ENCODE data around the gene KLHDC8B.
A peak's percentile ranks its signal among the peaks of the same experiment; 100 is the strongest.

Gene KLHDC8B

DNA sequence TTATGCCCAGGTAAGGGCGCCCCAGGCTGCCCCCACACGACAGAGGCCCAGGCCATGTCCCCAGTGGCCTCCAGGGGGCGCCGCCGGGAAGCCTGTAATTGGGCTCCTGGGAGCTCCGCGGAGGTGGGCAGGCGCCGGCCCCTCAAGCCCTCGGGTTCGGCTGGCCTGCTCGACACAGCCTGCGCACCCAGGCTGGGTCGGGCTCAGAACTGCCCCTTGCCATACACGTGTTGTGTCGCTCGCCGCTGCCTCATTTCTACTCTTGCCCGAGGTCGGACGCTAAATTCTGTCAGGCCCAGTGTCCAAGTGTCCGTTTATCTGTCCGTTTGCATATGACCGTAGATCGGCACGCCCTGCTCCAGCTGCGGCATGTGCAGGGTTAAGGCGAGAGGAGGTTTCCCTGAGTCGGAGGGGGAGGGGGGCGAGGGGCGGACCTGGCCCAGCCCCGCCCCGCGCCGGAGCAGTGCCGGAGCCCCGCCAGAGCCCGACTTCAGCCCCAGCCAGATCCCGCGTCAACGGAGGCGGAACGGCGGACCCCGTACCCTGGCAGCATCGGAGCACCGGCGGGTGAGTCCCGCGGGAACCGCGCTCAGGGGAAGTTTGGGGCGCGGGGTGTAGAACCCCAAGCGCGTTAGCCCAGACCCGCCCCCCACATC lies at the start of gene KLHDC8B:
KLHDC8B (plus strand) TSS at position 480 of the 656 bp plus-strand sequence. CDS start 1,172 bp downstream, outside the sequence.
- H3K27ac ChIP-seq, result peak within 1 kb of the TSS; percentile 70
- no peak for TF ChIP-seq ZFX (IDR thresholded peaks at IDR 0.05)
- TF ChIP-seq, protein P1, sequence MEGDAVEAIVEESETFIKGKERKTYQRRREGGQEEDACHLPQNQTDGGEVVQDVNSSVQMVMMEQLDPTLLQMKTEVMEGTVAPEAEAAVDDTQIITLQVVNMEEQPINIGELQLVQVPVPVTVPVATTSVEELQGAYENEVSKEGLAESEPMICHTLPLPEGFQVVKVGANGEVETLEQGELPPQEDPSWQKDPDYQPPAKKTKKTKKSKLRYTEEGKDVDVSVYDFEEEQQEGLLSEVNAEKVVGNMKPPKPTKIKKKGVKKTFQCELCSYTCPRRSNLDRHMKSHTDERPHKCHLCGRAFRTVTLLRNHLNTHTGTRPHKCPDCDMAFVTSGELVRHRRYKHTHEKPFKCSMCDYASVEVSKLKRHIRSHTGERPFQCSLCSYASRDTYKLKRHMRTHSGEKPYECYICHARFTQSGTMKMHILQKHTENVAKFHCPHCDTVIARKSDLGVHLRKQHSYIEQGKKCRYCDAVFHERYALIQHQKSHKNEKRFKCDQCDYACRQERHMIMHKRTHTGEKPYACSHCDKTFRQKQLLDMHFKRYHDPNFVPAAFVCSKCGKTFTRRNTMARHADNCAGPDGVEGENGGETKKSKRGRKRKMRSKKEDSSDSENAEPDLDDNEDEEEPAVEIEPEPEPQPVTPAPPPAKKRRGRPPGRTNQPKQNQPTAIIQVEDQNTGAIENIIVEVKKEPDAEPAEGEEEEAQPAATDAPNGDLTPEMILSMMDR (conservative IDR thresholded peaks at IDR 0.05), result peak; percentile 94

DNA sequence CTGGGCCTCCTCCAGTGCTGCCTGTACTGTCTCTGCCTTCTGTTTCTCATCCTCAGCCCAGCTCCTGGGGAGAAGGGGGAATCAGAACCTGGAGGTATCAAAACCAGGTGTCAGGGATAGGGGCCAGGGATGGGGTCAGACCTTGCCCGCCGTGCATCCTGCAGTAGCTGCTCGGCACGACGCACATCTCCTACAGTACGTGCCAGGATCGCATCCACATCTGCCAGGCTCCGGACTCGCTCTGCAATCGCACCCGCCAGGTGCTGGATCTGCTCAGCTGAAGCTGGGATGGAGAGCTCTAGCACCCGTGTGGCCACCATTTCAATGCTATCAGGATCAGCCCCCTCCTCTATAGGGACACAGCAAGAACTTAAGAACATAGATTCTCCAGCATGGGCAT lies 49.4 kb upstream of the KLHDC8B start:
- H3K27ac ChIP-seq, result no peak overlapping the region

DNA sequence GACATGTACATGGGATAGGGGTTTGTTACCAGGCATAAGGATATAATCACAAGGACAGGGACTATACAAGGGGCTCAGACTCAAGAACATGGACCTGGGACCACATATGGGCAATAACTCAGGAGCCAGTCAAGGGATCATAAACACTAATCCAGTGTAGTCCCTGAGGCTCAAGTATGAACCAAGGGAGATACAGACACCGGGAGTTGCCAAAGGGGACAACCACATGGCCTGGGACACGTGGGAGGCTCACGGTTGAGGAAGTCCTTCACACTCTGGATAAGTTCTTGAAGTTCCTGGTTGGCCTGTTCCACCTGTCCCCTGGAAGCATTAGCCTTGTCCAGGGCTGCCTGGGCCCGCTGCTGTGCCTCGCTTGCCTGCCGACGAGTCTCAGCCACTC lies 48.9 kb upstream of the KLHDC8B start:
- TF ChIP-seq ZFX (IDR thresholded peaks at IDR 0.05), result no peak
- TF ChIP-seq, protein P1 (conservative IDR thresholded peaks at IDR 0.05), result no peak
- no peak overlapping the region for H3K27ac ChIP-seq

More for the DNA sequence above, 49.4 kb upstream of the KLHDC8B start:
- no peak for TF ChIP-seq ZFX (IDR thresholded peaks at IDR 0.05)
- TF ChIP-seq, protein P1 (conservative IDR thresholded peaks at IDR 0.05), result no peak

DNA sequence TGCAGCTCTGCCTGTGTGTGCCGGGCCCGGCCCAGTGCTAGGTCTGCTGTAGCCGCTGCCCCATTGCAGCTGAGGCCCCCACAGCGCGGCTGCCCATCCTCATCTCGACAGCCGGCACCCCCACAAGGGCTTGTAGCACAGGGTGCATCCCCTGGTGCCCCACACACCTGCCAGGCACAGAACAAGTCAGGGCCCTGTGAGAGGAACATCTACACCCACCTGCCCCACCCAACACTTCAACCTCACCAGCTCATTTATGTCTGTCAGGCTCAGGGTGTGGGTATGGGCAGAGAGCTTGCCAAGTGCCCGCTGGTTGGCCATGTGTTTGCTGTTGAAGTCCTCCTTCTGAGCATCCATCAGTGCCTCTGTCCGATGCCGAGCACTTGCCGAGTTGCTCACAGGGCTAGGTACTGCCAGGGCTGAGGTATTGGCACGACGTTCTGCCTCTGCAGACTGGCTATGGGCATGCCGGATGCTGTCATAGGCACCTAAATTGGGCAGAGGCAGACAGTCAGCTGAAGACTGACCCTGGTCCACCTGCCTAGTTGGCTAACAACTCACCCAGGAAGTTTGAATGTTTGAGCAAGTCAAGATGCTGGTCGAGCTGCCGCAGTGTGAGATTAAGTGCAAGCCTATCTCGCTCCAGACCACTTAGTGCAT lies 48.4 kb upstream of the KLHDC8B start:
- H3K27ac ChIP-seq, result no peak overlapping the region
- TF ChIP-seq ZFX (IDR thresholded peaks at IDR 0.05), result no peak
- TF ChIP-seq, protein P1 (conservative IDR thresholded peaks at IDR 0.05), result no peak

DNA sequence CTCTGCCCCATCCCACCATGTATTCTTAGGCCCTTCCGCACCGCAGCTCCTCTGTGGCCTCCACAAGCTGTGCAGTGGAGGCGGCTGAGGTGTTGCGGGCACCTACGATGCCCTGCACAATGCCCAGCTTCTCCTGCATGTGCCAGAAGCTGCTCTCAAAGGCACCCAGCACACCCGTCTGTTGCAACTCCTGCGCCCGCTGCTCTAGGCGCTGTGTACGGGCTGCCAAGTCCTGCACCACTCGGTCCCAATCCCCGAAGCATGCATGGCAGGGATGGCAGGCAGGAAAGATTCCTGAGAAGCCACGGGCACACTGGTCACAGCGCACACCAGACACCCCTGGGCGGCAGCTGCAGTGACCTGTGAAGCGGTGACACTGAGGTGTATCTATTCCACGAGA lies 47.7 kb upstream of the KLHDC8B start:
- TF ChIP-seq ZFX (IDR thresholded peaks at IDR 0.05), result no peak
- TF ChIP-seq, protein P1 (conservative IDR thresholded peaks at IDR 0.05), result no peak
- H3K27ac ChIP-seq, result no peak overlapping the region

DNA sequence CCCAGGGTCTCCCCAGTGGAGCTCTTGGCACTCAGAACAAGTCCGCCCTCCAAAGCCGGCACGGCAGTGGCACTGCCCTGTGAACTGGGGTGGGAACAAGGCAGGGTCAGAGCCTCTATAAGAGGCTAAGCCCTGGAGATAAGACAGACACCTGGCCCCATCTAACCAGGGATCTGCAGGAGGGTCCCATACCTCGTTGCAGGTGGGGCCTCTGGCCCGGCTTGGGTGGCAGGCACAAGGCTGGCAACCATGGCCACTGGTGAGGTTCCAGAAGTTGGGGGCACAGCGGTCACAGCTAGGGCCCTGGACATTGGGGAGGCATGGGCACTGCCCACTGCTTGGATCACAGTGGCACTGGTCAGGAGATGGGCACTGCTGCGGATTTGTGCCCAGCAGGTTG lies 47.2 kb upstream of the KLHDC8B start:
- TF ChIP-seq, protein P1 (conservative IDR thresholded peaks at IDR 0.05), result no peak
- no peak for TF ChIP-seq ZFX (IDR thresholded peaks at IDR 0.05)
- no peak overlapping the region for H3K27ac ChIP-seq

DNA sequence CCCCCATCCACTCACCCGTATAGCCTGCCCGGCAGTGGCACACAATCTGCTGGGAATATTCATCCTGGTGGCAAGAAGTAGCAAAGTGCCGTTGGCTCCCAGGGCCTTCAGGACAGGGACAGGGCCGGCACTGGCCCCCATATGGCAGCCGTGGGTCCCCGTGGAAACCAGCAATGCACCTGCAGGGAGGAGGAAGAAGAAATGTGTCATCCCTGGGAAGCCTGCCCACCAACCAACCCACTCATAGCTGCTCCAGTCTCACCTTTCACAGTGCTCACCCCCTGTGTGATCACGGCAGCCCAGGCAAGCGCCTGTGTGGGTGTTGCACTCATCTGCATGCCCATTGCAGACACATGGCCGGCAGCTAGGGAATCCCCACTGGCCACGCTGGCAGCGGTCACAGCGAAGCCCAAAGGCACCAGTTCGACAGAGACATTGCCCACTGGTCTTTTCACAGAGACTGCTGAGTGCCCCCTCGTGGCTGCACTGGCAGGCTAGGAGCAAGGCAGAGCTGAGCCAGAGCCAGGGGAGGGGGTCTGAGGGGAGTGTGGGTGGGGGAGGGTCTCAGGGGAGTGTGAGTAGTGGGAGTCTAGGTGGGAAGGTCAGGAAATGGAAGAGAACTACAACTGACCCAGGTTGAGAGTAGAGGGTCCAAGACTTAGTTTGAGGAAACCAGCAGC lies 46.3 kb upstream of the KLHDC8B start:
- TF ChIP-seq, protein P1 (conservative IDR thresholded peaks at IDR 0.05), result no peak
- no peak for TF ChIP-seq ZFX (IDR thresholded peaks at IDR 0.05)
- no peak overlapping the region for H3K27ac ChIP-seq

All from C4-2B (cell line).